Activated gamma-delta T cell (primary cell): ENCODE results near the gene PRMT5.

Source experiments
- DNase-seq: peaks from one replicate; lab custom pipeline; 2025; lab: John Stamatoyannopoulos, UW

Gene PRMT5

GRCh38 chr14:22897357-22897756, 31.8 kb downstream of the PRMT5 start:
- DNase-seq, result no peak

DNA sequence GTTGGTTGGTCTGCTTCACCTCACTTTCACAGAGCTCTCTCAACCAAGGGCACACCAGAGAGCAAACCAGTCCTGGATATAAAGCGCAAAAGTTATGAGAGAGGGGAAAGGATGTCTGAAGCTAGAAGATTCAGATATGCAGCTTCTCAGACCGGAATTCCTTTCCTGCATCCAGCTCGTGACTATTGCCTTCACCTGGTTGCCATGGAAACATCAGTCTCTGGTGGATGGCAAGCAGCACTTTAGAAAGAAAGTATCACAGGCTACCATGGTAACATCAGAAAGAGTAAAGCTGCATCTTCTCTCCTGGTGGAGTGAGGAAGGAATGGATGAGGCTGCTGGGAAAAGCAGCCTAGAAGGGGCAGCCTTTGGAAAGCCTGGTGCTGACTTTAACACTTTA, 32.4 kb downstream of the PRMT5 start:
- no peak for DNase-seq

DNA sequence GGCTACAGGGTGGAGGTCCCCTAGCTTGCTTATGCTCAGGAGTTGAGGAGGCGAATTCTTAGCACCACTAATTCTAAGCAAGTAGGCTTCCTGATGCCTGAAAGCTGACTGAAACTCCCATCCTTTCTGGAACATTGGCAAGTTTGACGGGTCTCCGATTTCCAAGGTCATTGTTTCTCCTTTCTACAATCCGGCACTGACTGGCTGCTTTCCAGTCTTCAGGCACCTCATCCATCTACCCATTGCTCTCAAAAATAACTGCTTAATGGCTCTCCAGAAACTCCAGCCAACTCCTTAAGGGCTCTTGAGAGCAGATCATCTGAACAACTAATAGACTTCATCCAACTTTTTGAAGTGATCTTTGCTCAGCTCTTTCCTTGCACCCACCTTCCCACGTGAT, 32.8 kb downstream of the PRMT5 start:
- no peak for DNase-seq

GRCh38 chr14:22895402-22895801, 33.8 kb downstream of the PRMT5 start:
- no peak for DNase-seq

DNA sequence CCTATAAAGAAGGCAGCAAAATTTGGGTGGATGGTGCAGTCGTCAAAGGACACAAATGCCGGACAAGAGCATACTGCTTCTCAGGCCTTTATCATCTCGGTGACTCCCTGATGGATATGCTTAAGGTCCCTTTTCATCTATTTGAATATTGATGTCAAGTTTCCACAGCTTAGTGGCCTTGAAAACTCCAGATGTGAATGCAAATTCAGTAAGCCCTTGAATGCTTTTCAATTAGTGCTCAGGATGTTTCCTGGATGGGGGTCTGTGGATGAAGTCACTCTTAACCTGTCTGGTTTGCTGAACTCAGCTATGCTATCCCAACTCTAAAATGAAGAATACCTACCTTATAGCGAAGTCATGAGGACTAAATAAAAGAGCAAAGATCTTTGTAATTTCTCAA, 35.5 kb downstream of the PRMT5 start:
- DNase-seq, result no peak

DNA sequence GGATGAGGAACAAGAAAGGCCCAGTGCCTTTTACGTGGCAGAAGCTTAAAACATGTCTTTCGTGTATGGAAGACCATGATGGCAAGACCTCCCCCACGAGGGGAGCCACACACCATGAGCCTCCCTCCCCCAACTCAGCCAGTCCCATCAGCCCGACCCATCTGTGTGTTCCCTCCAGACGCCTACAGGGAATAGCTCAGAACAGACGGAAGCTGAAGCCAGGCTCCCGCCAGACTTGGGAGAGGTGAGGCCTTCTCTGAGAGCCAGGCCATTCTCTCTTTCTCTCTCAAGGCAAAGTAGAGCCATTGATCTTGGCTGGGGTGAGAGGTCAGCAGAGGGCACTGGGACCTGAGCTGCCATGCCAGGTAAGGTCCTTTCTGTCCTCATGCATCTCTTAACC, 36.7 kb downstream of the PRMT5 start:
- DNase-seq, result no peak

GRCh38 chr14:22890416-22890815, 38.8 kb downstream of the PRMT5 start:
- no peak for DNase-seq

DNA sequence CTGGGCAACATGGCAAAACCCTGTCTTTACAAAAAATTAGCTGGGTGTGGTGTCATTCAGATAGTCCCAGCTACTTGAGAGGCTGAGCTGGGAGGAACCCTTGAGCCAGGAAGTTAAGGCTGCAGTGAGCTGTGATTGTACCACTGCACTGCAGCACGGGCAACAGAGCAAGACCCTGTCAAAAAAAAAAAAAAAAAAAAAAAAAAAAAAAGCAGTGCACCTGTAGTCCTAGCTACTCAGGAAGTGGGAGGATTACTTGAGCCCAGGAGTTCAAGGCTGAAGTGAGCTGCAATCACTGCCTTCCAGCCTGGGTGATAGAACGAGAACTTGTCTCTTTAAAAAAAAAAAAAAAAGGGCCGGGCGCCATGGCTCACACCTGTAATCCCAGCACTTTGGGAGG, 40.5 kb downstream of the PRMT5 start:
- DNase-seq, result no peak

GRCh38 chr14:22887990-22888378, 41.2 kb downstream of the PRMT5 start:
- DNase-seq, result no peak

DNA sequence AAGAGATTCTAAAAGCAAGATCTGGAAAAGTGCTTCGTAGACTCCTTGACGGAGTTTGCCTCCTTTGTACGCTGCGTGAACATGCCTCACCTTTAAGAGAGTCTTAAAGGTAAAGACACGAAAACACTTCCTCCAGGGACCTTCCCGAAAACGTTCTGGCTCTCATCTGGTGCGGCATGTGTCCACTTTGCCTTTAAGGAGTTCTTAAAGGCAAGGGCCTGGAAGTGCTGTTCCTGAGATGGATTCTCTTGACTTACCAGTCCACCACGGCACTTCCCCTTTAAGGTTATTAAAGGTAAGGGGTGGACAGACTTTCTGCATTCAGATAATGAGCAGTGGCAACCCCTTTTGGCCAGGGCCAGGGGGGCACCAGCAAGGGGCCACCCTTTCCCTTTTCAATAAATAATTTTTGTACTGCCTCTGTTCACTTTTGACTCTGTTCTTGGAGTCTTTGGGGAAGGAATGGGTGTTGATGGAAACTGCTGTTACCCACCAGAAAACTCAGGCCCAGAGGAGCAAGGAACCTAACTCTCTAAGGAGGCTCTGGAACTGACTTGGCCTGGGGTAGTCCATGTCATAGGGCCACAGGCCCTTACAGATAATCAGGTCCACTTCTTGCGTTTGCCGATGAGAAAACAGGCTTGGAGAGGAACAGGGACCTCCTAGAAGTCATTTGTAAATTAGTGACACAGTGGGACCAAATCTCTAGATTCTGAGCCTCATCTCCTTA, 41.8 kb downstream of the PRMT5 start:
- DNase-seq, result no peak

DNA sequence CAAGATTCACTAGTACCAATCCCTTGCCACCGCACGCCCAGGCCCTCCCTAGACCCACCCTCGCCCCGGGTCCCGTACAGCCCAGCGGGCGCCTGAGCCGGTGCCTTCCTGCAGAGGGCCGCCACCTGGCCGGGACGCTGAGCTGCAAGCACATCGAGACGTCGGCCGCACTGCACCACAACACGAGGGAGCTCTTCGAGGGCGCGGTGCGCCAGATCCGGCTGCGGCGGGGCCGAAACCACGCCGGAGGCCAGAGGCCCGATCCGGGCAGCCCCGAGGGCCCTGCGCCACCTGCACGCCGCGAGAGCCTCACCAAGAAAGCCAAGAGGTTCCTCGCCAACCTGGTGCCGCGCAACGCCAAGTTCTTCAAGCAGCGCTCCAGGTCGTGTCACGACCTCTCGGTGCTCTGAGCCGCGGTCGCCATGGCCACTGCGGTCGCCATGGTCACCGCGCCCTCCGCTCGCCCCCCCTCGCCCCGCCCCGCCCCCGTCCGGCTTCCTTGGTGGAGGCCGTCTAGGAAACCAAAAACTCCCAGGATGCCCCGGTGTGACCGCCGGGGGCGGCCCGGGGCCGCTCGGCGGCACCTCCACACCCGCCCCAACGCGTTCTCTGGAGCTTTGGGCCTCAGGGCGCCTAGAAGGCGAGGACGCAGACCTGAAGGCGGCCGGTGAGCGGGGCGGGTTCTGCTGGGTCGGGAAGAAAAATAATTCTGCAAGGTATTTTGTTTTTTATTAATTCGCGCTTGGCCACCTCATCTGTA, 42.5 kb downstream of the PRMT5 start:
- DNase-seq, result peak; percentile 54

DNA sequence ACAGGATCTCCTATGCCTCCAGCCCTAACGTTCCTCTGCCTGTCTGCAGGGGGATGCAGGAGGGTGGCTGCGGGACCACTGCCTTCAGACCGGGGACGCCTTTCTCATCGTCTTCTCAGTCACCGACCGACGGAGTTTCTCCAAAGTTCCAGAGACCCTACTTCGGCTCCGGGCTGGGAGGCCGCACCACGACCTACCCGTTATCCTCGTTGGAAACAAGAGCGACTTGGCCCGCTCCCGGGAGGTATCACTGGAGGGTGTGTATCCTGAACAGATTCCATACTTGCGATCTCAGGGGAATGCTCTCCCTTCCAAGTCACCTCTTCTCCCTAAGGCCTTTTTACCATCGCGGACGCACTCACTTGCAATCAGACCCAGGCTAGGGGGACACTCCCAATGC, 43.2 kb downstream of the PRMT5 start:
- no peak for DNase-seq

- no peak for DNase-seq
Measured at GRCh38 chr14:22884738-22885523, 44.2 kb downstream of the PRMT5 start.

- no peak for DNase-seq
Measured at GRCh38 chr14:22884076-22884737, 45.0 kb downstream of the PRMT5 start.

DNA sequence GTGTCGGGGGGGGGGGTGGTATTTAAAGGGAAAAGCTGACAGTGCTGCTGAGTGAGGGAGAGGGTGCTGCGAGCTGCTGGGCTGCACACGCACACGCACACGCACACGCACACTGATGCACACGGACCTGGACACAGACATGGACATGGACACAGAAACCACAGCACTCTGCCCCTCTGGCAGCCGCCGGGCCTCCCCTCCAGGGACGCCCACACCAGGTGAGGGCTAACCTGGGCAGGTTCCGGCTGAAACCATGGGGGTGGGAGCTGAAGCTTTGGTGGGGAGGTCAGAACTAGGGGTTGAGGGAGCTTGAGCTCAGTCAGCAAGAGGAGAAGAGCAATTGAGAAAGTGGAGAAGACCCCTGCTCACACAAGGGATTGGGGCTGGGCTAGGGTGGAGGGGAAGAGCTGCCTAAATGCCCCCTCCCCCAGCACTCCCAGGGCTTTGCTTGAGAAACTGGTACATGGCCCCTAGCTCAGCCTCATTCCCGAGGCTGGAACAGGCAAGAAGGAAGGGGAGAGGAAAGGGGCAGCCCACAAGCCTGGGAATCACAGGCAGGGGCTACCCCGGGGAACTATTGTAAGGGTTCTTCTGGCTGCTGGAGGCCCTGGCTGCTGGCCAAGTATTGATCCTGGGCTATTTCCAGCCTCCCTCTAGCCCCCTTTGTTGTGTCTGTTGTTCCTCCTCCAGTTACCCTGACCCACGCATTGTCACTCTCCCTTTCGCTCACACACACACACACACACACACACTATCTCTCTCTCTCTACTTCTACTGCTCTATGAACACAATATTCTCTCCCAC, 45.8 kb downstream of the PRMT5 start, which contains the start of gene REM2:
TSS of gene REM2 (plus strand) at position 50 of the 804 bp plus-strand sequence. CDS start at position 116, 66 bp downstream.
- no peak for DNase-seq

DNA sequence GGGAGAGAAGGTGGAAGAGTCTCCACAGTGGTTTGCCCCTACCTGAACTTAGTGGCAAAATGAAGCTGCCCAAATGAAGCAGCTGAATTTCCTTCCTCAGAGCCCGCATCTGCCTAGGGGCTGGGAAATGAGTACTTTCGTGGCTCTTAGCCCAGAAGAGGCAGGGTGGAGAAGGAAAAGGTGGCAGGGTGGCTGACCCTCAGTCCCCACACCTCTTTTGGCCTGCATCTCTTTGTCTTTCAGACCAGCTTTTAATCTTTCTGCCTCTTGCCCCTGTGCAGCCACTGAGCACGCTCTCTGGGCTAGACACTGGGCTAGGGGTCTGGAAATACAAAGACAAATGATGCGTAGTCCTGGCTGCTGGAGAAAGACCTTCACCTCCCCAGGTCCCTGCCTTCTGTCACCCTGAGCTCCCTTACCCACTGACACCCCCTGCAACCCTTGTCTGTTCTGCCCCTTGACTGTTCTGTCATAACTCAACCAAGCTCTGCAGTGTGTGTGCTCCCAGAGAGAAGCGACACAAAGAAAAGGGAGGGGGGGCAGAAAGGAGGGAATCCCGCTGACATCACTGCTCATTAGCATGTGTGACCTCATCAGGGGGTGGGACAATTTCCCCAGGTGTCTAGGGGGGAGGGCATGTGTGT, 46.5 kb downstream of the PRMT5 start:
- DNase-seq, result no peak

DNA sequence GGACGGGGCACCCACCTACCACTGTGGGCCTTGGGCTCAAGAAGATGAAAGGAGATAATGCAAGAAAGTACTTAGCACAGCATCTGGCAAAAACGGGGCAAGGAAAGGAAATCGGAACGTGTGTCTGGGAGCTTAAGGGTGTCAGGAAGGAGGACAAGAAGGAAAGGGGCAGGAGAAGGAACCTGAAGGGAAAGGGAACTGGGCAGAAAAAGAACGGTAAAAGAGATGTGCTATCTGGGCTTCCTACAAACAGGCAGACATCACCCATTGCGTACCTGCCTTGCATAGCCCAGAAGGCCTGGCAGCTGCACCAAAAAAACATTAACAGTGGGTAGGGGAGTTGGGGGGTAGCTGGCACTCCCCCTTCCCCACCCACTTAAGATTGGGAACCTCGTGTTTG, 47.1 kb downstream of the PRMT5 start:
- no peak for DNase-seq

GRCh38 chr14:22878271-22879246, 50.6 kb downstream of the PRMT5 start:
- no peak for DNase-seq

DNA sequence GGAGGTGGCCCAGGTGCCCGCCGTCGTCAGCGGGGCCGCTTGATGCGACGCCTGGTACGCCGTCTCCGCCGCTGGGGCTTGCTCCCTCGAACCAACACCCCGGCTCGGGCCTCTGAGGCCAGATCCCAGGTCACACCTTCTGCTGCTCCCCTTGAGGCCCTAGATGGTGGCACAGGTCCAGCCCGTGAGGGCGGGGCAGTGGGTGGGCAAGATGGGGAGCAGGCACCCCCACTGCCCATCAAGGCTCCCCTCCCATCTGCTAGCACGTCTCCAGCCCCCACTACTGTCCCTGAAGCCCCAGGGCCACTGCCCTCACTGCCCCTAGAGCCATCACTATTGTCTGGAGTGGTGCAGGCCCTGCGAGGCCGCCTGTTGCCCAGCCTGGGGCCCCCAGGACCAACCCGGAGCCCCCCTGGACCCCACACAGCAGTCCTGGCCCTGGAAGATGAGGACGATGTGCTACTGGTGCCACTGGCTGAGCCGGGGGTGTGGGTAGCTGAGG, 52.1 kb downstream of the PRMT5 start:
- no peak for DNase-seq
